Neural progenitor cell (in vitro differentiated cells): ENCODE data around the gene DNAJA4.
"Not testable (repeated sequence)": the region's sequence is repeated elsewhere in the genome, so short reads cannot be mapped to it uniquely, and the experiment has no call there.

Experiments used
- CTCF ChIP-seq: fragments of 200-600 bp; sonication (generic); IDR thresholded peaks from 2 replicates; pipeline ENCODE4 v1.5.1; 2017; ENCODE audit warnings: antibody characterized with exemption, mild to moderate bottlenecking
- EZH2 ChIP-seq: fragments of 200-600 bp; sonication (generic); IDR thresholded peaks from 2 replicates; pipeline ENCODE4 v1.6.1; 2017; ENCODE audit warnings: antibody characterized with exemption, mild to moderate bottlenecking, moderate library complexity

GRCh38 chr15:78245392-78245791 is 19.0 kb upstream of the DNAJA4 start:
- TF ChIP-seq CTCF, EZH2: not testable (repeated sequence)
